Stimulated activated effector memory CD8-positive, alpha-beta T cell treated with anti-CD3 and anti-CD28 coated beads, Interleukin-12 subunit alpha, Interleukin-12 subunit beta, amount 100 ng/mL, for 72 hours (primary cell): ENCODE measurements around the gene GDPD5.
A peak's percentile ranks its signal among the peaks of the same experiment; 100 is the strongest.

Source experiments
- ATAC-seq: fragments of 150-1000 bp; cut with Tn5 transposase; 2 replicates; pipeline ENCODE4 v1.10.0; 2021
- DNase-seq, 2 donors: peaks; one replicate each; pipeline ENCODE4 v3.0.0; 2021 to 2022; ENCODE audit warnings: low spot score in 2 of 2
- H3K27ac Mint-ChIP-seq: one replicate; pipeline ENCODE4 v1.8.0; 2022; ENCODE audit warnings: mild to moderate bottlenecking, mixed read lengths
- H3K36me3 Mint-ChIP-seq: one replicate; pipeline ENCODE4 v1.8.0; 2022; ENCODE audit warnings: mild to moderate bottlenecking, mixed read lengths
- H3K4me1 Mint-ChIP-seq: one replicate; pipeline ENCODE4 v1.8.0; 2022; ENCODE audit warnings: mixed read lengths
- H3K4me3 Mint-ChIP-seq: one replicate; pipeline ENCODE4 v1.8.0; 2022; ENCODE audit warnings: mild to moderate bottlenecking, mixed read lengths
- H3K9me3 Mint-ChIP-seq: one replicate; pipeline ENCODE4 v1.8.0; 2022; ENCODE audit warnings: mixed read lengths

GDPD5 gene

DNA sequence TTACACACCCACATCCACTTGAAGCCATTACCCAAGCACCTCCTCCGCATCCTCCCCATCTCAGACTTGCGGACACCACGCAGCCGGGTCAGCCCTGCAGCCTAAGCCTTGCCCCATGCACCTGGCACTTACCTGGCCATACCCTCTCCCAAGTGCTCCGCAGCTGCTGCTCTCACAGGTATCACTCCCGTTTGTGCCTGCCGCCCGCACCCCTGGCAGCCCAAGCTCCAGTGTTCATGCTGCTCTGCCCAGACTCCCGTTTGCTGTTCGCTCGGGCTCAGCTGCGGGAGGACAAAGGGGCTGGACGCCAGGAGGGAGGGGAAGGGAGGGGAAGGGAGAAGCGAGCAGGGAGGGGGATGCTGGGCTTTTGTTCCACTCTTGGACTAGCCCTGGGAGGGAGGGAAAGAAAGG, 92.8 kb downstream of the GDPD5 start, which contains the start of gene KLHL35:
Gene KLHL35, minus strand, starts transcription at position 293 of the 411 bp plus-strand sequence. CDS start 2,574 bp downstream, outside the sequence.
- Mint-ChIP-seq H3K4me3 (no peak within 1 kb of the TSS), H3K9me3 (peaks cover 2% of the 10 kb centered on the region), H3K36me3 (peaks cover 6% of the 10 kb centered on the region)

DNA sequence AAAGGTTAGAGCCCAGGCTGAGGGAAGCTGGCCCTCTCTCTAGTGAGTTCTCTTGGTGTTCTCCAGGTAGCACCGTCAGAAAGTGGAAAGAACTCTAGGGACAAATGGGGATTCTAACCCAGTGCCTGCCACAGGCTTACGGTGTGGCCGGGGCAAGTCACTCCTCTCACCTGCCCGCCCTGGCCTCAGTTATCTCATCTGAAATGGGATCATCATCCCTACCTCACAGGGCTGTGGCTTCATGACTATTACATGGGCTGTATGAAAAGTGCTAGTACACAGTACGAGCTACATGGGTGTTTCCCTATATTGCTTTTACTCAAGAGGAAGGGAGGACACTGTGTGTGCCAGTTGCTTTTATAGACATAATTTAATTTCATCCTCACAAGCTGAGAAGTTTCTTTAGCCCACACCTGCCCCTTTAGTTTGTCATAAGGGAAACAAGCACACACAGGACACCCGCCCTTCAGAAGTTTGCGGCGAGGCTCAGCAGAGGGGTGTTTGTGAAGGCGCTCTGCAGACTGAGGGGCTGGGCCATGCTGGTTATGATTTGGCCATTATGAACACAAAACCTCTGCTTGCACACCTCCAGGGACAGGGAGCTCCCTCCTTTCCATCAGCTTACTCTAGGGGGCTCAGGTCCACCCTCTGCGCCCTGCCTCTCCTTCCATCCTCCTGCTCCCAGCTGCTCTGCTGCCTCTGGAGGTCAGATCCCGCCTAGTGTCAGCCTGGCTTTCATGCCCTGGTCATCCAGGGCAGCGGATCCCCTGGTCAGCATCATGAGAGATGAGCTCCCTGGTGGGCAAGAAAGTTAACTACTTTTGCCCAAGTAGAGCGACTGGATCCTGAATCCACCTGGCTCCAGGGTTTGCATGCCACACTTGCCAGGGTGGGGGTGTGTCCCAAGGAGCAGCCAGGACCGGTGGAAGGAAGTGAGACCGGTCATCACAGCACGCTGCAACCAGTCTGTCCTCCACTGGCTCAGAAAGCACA, 93.9 kb downstream of the GDPD5 start:
- Mint-ChIP-seq H3K4me1 (peaks cover 39% of the 10 kb centered on the region), H3K4me3 (peak overlapping the region; percentile 71), H3K27ac (no peak overlapping the region), H3K36me3 (peaks cover 6% of the 10 kb centered on the region), H3K9me3 (peaks cover 2% of the 10 kb centered on the region)
- ATAC-seq (no peak), DNase-seq (no peak)

More for the DNA sequence above, 92.8 kb downstream of the GDPD5 start, which contains the start of gene KLHL35:
- ATAC-seq, result no peak
- peaks cover 39% of the 10 kb centered on the region for H3K4me1 Mint-ChIP-seq
- no peak within 1 kb of the TSS for H3K27ac Mint-ChIP-seq
- no peak for DNase-seq

DNA sequence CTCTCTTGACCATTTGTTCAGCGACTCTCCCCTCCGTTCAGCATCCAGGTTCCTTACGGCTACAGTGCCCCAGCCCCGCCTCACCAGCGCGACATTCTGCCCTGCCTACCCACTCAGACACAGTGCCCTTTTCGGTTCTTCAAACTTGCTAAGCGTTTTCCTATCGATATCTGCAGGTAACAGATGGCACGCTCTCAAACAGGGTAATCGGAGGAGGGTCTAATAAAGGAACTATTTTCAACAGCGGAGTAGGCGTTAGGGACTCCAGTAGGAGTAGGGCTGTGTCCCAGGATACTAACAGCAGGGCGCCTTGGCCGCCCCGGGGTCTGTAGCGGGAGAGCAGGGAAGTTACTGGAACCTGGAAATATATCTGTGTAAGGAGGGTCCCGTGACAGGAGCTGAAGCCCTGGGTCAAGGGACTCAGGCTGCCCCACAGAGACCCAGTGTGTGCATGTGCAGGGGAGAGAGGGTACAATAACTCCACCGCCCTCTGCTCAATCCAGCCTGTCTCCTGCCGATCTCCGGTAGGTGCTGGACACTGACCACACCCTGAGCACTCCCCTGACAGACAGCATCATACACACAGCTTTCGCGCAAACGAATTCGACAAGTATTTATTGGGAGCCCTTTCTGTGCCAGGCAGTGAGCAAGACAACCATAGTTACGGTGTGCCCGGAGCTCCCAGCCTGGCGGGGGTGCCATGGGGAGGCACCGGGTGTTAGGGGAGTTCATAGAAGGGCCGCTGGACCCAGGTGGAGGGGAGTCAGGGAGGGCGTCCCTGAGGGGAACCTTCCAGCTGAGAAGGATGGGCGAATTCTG, 94.8 kb downstream of the GDPD5 start:
- Mint-ChIP-seq H3K4me3 (peak overlapping the region; percentile 71), H3K27ac (peak overlapping the region; percentile 54), H3K36me3 (peaks cover 6% of the 10 kb centered on the region), H3K9me3 (peaks cover 2% of the 10 kb centered on the region), H3K4me1 (peaks cover 39% of the 10 kb centered on the region)
- DNase-seq (no peak), ATAC-seq (no peak)

DNA sequence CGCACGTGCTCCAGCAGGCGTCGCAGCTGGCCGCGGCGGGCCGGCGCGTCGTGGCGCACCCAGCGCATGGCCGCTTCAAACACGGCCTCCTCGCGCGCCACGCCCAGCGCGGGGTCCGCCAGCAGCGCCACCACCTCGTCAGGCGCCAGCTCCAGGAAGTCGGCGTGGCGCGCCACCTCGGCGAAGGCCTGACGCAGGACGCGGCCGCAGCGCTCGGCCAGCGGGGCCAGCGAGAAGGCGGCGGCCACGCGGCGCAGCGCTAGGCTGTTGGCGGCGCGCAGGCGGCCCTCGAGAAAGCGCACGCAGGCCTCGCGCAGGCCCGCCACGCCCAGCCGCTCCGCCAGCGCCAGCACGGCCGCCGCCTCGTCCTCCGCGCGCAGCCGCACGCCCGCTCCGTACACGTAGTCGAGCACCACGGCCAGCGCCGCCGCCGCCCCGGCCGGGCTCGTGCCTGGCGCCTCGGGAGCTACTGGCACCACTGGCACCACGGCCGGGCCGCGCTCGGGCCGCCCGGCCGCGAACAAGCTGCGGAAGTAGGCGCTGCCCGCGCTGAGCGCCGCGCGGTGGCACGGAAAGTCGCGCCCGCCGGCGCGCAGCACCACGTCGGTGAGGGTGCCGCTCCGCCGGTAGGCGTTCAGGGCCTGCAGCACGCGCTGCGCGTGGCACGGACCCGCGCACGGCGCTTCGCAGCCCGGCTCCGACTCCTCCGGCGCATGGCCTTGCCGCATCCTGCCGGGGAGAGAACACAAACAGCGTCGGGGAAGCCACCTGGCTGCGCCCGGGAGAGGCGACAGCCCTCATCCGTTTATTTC, 95.6 kb downstream of the GDPD5 start:
- Mint-ChIP-seq H3K4me1 (peaks cover 39% of the 10 kb centered on the region), H3K27ac (peak overlapping the region; percentile 54), H3K36me3 (peaks cover 6% of the 10 kb centered on the region), H3K9me3 (peaks cover 2% of the 10 kb centered on the region), H3K4me3 (peak overlapping the region; percentile 71)
- DNase-seq (peak; percentile 45 to 75), ATAC-seq (peak; percentile 77)

DNA sequence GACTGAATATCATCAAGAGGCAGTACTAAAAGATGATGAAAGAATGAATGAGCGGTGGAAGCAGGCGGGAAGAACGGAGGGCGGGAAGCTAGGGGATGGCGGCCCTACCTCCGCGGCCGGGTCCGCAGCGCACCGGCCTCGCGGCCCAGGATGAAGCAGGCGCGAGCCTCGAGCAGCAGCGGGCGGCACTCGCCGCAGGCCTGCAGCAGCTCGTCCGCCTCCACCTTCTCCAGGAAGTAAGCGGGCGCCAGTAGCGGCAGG, 96.2 kb downstream of the GDPD5 start:
- H3K9me3 Mint-ChIP-seq, result peaks cover 2% of the 10 kb centered on the region
- H3K36me3 Mint-ChIP-seq, result peaks cover 6% of the 10 kb centered on the region
- ATAC-seq (no peak), DNase-seq (no peak)
- no peak overlapping the region for H3K27ac Mint-ChIP-seq
- peak overlapping the region; percentile 69 for H3K4me3 Mint-ChIP-seq
- peaks cover 39% of the 10 kb centered on the region for H3K4me1 Mint-ChIP-seq

GRCh38 chr11:75428989-75429640, 96.6 kb downstream of the GDPD5 start:
- Mint-ChIP-seq H3K27ac (no peak overlapping the region), H3K9me3 (peaks cover 2% of the 10 kb centered on the region), H3K36me3 (peaks cover 6% of the 10 kb centered on the region), H3K4me3 (peak overlapping the region; percentile 69), H3K4me1 (peaks cover 39% of the 10 kb centered on the region)
- ATAC-seq (no peak), DNase-seq (no peak)

DNA sequence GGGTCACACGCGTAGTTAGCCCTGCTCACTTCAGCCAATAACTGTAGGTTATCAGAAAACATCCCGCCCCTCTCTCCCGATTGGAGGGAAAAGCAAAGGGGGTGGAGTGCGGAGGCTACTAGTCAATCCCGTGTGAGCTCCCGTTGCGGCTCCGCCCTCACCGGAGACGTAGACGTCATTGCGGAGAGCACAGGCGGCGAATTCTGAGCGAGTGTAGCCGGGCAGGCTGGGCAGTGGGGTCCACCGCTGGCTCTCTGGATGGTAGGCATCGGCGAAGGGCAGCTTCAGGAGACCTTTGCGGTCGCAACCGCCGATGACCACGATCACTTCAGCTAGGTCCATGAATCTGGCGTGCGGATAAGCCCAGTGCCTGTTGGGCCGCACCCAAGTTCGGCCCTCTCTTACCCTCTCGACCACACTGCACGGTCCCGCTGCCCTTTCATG, 97.4 kb downstream of the GDPD5 start:
- peak; percentile 67 for ATAC-seq
- Mint-ChIP-seq H3K4me3 (peak overlapping the region; percentile 69), H3K4me1 (peaks cover 39% of the 10 kb centered on the region), H3K36me3 (peaks cover 6% of the 10 kb centered on the region), H3K9me3 (peaks cover 2% of the 10 kb centered on the region), H3K27ac (no peak overlapping the region)
- peak; percentile 18 to 68 for DNase-seq

DNA sequence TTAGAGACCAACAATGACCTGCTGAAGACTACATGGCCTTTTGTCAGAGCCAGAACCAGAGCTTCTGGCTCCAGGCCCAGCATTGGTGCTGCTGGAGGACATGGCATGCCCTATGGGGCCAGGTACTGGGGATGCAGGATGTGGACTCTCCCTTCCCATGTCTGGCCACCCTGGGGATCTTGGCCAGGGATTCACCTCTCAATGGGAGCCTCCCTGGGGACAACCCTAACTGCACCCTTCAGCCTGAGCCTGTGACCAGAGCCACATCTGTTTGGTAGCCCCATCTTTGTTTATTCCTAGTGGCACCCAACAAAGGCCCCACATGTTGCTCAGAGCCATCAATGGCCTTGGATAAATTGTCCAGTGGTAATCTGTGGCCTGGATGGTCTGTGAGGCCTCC, 98.6 kb downstream of the GDPD5 start:
- Mint-ChIP-seq H3K36me3 (peaks cover 6% of the 10 kb centered on the region), H3K27ac (no peak overlapping the region), H3K4me3 (no peak overlapping the region), H3K4me1 (peaks cover 30% of the 10 kb centered on the region), H3K9me3 (peaks cover 2% of the 10 kb centered on the region)
- DNase-seq, result no peak
- ATAC-seq, result no peak

DNA sequence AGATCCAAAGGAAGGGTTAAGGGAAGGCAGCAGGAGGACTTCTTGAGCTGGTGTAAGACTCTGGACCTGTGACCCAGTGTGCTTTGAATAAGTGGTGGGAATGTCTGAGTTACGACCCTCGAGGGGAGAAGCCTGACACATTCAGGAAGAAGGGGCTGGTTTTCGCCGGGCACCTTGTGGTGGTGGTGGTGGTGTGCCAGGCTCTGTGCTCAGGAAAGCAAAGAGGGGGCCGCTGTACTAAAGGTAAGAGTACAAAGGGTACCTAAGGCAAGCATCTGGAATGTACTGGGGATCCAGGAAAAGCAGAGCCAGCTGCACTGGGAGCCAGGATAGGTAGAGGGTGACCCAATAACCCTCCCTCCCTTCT, 99.0 kb downstream of the GDPD5 start:
- peaks cover 2% of the 10 kb centered on the region for H3K9me3 Mint-ChIP-seq
- no peak overlapping the region for H3K4me3 Mint-ChIP-seq
- peaks cover 6% of the 10 kb centered on the region for H3K36me3 Mint-ChIP-seq
- H3K4me1 Mint-ChIP-seq, result peaks cover 26% of the 10 kb centered on the region
- H3K27ac Mint-ChIP-seq, result no peak overlapping the region
- no peak for ATAC-seq
- DNase-seq, result no peak

DNA sequence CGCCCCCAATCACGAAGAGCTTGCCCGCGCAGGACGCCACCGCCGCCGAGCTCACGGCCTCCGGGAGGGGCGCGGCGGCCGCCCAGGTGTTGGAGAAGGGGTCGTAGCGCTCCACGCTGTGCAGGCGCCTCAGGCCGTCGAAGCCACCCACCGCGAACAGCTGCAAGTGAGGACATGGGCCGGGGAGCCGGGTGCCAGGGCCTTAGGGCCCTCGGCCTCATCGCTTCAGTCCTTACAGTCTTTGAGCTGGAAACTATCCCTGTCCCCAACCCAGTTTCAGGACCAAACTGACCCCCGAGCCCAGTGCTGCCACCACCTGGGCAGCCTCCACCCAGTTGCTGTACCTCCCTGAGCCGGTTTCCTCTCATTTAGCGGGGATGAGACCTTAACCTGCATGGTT, 100.3 kb downstream of the GDPD5 start:
- Mint-ChIP-seq H3K36me3 (peaks cover 6% of the 10 kb centered on the region), H3K9me3 (peaks cover 2% of the 10 kb centered on the region), H3K4me1 (peaks cover 16% of the 10 kb centered on the region), H3K4me3 (no peak overlapping the region), H3K27ac (no peak overlapping the region)
- ATAC-seq (no peak), DNase-seq (no peak)

DNA sequence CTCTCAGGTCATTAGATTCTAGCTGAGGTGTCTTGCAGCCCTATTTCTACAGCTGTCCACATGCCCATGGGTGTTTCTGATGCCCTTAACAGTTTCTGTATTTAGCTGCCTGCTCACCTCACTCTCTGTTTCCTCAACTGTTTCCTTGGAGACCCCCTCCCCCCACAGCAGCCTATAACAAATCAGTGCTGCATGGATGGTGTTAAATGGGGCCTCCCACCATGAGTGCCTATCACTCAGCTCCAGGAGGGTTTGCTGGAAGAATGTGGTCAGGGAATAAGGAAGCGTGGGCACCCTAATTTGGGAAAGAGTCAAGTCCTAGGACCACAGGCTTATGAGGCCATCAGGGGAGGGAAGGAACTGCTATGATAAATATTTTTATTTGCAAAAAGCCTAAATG, 101.3 kb downstream of the GDPD5 start:
- Mint-ChIP-seq H3K4me1 (peaks cover 13% of the 10 kb centered on the region), H3K9me3 (peaks cover 1% of the 10 kb centered on the region), H3K27ac (no peak overlapping the region), H3K4me3 (no peak overlapping the region), H3K36me3 (peaks cover 6% of the 10 kb centered on the region)
- ATAC-seq (no peak), DNase-seq (no peak)

DNA sequence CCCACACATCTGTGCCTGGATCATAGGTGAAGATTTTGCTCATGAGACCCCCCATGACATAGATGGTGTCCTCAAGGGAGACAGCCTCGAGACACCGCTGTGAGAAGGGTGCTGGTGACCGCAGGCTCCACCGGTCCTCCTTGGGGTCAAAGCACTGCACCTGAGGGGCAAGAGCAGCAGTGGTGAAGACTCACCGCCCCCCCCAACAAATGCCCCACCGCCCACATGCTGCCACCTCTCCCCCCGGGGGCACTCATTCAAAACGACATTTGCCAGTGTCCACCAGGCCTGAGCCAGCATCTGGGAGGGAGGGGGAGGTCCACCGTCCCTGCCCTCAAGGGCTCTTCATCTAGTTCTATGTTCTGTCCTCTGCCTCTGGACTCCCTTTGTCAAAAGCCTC, 102.0 kb downstream of the GDPD5 start:
- Mint-ChIP-seq H3K9me3 (no peaks in the 10 kb centered on the region), H3K4me3 (no peak overlapping the region), H3K4me1 (peaks cover 6% of the 10 kb centered on the region), H3K27ac (no peak overlapping the region), H3K36me3 (peaks cover 6% of the 10 kb centered on the region)
- ATAC-seq (no peak), DNase-seq (no peak)

GRCh38 chr11:75422248-75423231, 103.2 kb downstream of the GDPD5 start:
- Mint-ChIP-seq H3K36me3 (peaks cover 10% of the 10 kb centered on the region), H3K4me3 (no peak overlapping the region), H3K27ac (no peak overlapping the region), H3K4me1 (no peaks in the 10 kb centered on the region), H3K9me3 (no peaks in the 10 kb centered on the region)
- no peak for DNase-seq
- no peak for ATAC-seq

- no peak for DNase-seq
- H3K27ac Mint-ChIP-seq, result peak overlapping the region; percentile 11
- no peaks in the 10 kb centered on the region for H3K4me1 Mint-ChIP-seq
- H3K4me3 Mint-ChIP-seq, result no peak overlapping the region
- no peak for ATAC-seq
- no peaks in the 10 kb centered on the region for H3K9me3 Mint-ChIP-seq
- peaks cover 17% of the 10 kb centered on the region for H3K36me3 Mint-ChIP-seq
Observed at GRCh38 chr11:75421902-75422247, 103.9 kb downstream of the GDPD5 start.
